A673 (cell line): ENCODE results near the gene ABHD8. TPM values are rescaled to one million over a fixed set of nuclear protein-coding genes. Genes with fewer than 3 reads are reported as not detected.

ENCODE experiments used
- BruUV-seq: library from RNA; stranded (reverse); fragments of 400-500 nt; replicated peaks from 2 replicates; lab custom pipeline; 2021; lab: Mats Ljungman, UMichigan
- CTCF ChIA-PET: fragments of 300-600 bp; sonication (Branson Sonifier 250); formaldehyde crosslinking; loops from one replicate; lab custom pipeline; 2022; ENCODE audit warnings: antibody characterized with exemption; lab: Charles Lee
- POLR2A ChIA-PET: fragments of 300-600 bp; sonication (Branson Sonifier 250); formaldehyde crosslinking; loops from one replicate; lab custom pipeline; 2022; ENCODE audit warnings: antibody characterized with exemption; ENCODE audit not compliant: low non-redundant PET; lab: Charles Lee
- DNase-seq: peaks from one replicate; pipeline ENCODE4 v3.0.0-alpha.2; 2015; ENCODE audit warnings: low spot score
- H3K27ac ChIP-seq: fragments of 200-600 bp; sonication (generic); 2 replicates; pipeline ENCODE4 v1.5.1; 2016; ENCODE audit warnings: mixed run types, low read depth, mild to moderate bottlenecking, mixed read lengths, antibody characterized with exemption, low read length; ENCODE audit not compliant: poor library complexity, severe bottlenecking
- H3K27me3 ChIP-seq: fragments of 200-600 bp; sonication (generic); replicated peaks from 2 replicates; pipeline ENCODE4 v1.6.1; 2017; ENCODE audit warnings: mixed run types, low read depth, mild to moderate bottlenecking, mixed read lengths, antibody characterized with exemption, low read length; ENCODE audit not compliant: insufficient read depth, poor library complexity
- H3K36me3 ChIP-seq: fragments of 200-600 bp; sonication (generic); 2 replicates; pipeline ENCODE4 v1.6.1; 2016; ENCODE audit warnings: mixed run types, mild to moderate bottlenecking, mixed read lengths, antibody characterized with exemption, low read length; ENCODE audit not compliant: insufficient read depth, poor library complexity, severe bottlenecking
- H3K4me1 ChIP-seq: fragments of 200-600 bp; sonication (generic); 2 replicates; pipeline ENCODE4 v1.6.1; 2017; ENCODE audit warnings: mixed run types, mild to moderate bottlenecking, mixed read lengths, antibody characterized with exemption, low read length; ENCODE audit not compliant: insufficient read depth, poor library complexity, severe bottlenecking
- H3K4me3 ChIP-seq: fragments of 200-600 bp; sonication (generic); 2 replicates; pipeline ENCODE4 v1.5.1; 2016; ENCODE audit warnings: low read depth, mixed run types, mild to moderate bottlenecking, mixed read lengths, low read length; ENCODE audit not compliant: poor library complexity, severe bottlenecking
- H3K9me3 ChIP-seq: fragments of 200-600 bp; sonication (generic); 2 replicates; pipeline ENCODE4 v1.6.1; 2016; ENCODE audit warnings: mixed run types, low read depth, mild to moderate bottlenecking, mixed read lengths, antibody characterized with exemption, low read length; ENCODE audit not compliant: poor library complexity, severe bottlenecking
- CTCF ChIP-seq: fragments of 300-800, 200-600 bp; sonication (generic); conservative IDR thresholded peaks from 2 replicates; pipeline ENCODE4 v1.5.1; 2017; ENCODE audit warnings: low read depth, mild to moderate bottlenecking, antibody characterized with exemption, low read length, moderate library complexity, mixed read lengths
- EZH2 ChIP-seq: fragments of 200-600 bp; sonication (generic); IDR thresholded peaks from 2 replicates; pipeline ENCODE4 v1.6.1; 2017; ENCODE audit warnings: borderline replicate concordance, low read depth, mild to moderate bottlenecking, mixed read lengths, antibody characterized with exemption, low read length; ENCODE audit not compliant: poor library complexity, severe bottlenecking
- intact Hi-C: fragments of 100-400 bp; cut with micrococcal nuclease; formaldehyde crosslinking; loops from one replicate; pipeline ENCODE4 v1.10.0; 2022; ENCODE audit not compliant: unreplicated experiment
- total RNA-seq: library from RNA; stranded (reverse); gene quantifications from 2 replicates; pipeline ENCODE4 v1.2.3, GENCODE V29; 2021

The ABHD8 gene
- total RNA-seq, 1 experiment from 2014 or later: 11.0 TPM

- CTCF ChIA-PET: no interaction called here
- POLR2A ChIA-PET: no interaction called here
- H3K4me3 ChIP-seq: no peak overlapping the region
- TF ChIP-seq CTCF (no peak), EZH2 (no peak)
- no peaks in the 10 kb centered on the region for H3K4me1 ChIP-seq
- H3K27me3 ChIP-seq: no peaks in the 10 kb centered on the region
- intact Hi-C loops: no loop called here
- peaks cover 20% of the 10 kb centered on the region for H3K36me3 ChIP-seq
- H3K27ac ChIP-seq: no peak overlapping the region
- BruUV-seq: TSS peak; percentile 40
- DNase-seq: no peak
- H3K9me3 ChIP-seq: no peaks in the 10 kb centered on the region
Observed at GRCh38 chr19:17324357-17325114, 21.3 kb upstream of the ABHD8 start.

GRCh38 chr19:17323964-17324332, 20.7 kb upstream of the ABHD8 start:
- H3K36me3 ChIP-seq: peaks cover 20% of the 10 kb centered on the region
- H3K27ac ChIP-seq: no peak overlapping the region
- no peak for TF ChIP-seq CTCF
- no peak for TF ChIP-seq EZH2
- no peaks in the 10 kb centered on the region for H3K9me3 ChIP-seq
- intact Hi-C loops: no loop called here
- ChIA-PET CTCF (no interaction called here), POLR2A (no interaction called here)
- BruUV-seq: no TSS peak
- H3K4me3 ChIP-seq: no peak overlapping the region
- no peaks in the 10 kb centered on the region for H3K27me3 ChIP-seq
- no peaks in the 10 kb centered on the region for H3K4me1 ChIP-seq
- no peak for DNase-seq

- no peaks in the 10 kb centered on the region for H3K4me1 ChIP-seq
- peaks cover 20% of the 10 kb centered on the region for H3K36me3 ChIP-seq
- CTCF ChIA-PET: no interaction called here
- H3K4me3 ChIP-seq: no peak overlapping the region
- TF ChIP-seq CTCF: no peak
- no peak for TF ChIP-seq EZH2
- no peak for DNase-seq
- POLR2A ChIA-PET: no interaction called here
- intact Hi-C loops: no loop called here
- no peaks in the 10 kb centered on the region for H3K27me3 ChIP-seq
- H3K27ac ChIP-seq: peak overlapping the region; percentile 50
- no TSS peak for BruUV-seq
- H3K9me3 ChIP-seq: no peaks in the 10 kb centered on the region
Observed at GRCh38 chr19:17323300-17323963, 20.2 kb upstream of the ABHD8 start.
